SU-DHL-6 (cell line): ENCODE results near the gene SAP130.

ENCODE experiments used
- H2AFZ ChIP-seq: fragments of 200-600 bp; sonication (generic); 2 replicates; pipeline ENCODE4 v1.6.1; 2014; ENCODE audit warnings: low read depth, mild to moderate bottlenecking, moderate library complexity, mixed read lengths, antibody characterized with exemption, low read length; ENCODE audit not compliant: severe bottlenecking
- H3F3A ChIP-seq: fragments of 200-600 bp; shearing (Covaris generic); 2 replicates; pipeline ENCODE4 v1.6.0; 2016; ENCODE audit warnings: antibody characterized with exemption, mild to moderate bottlenecking; ENCODE audit not compliant: insufficient read depth
- H3K27ac ChIP-seq: fragments of 200-600 bp; sonication (generic); 2 replicates; pipeline ENCODE4 v1.5.1; 2016; ENCODE audit warnings: low read depth, mild to moderate bottlenecking, low read length, moderate library complexity, mixed read lengths
- H3K27me3 ChIP-seq: fragments of 200-600 bp; sonication (generic), shearing (Covaris generic); 2 replicates; pipeline ENCODE4 v1.6.0; 2014; ENCODE audit warnings: mild to moderate bottlenecking, low read length
- H3K36me3 ChIP-seq: fragments of 200-600 bp; sonication (generic); 2 replicates; pipeline ENCODE4 v1.6.1; 2014; ENCODE audit warnings: mild to moderate bottlenecking, low read length, mixed read lengths
- H3K4me2 ChIP-seq: fragments of 300-600, 200-600 bp; shearing (Covaris generic), sonication (generic); 2 replicates; pipeline ENCODE4 v1.6.0; 2014; ENCODE audit warnings: low read length, low read depth, mild to moderate bottlenecking; ENCODE audit not compliant: poor library complexity, severe bottlenecking
- H3K4me3 ChIP-seq: fragments of 200-600 bp; sonication (generic); 2 replicates; pipeline ENCODE4 v1.5.1; 2014; ENCODE audit warnings: antibody characterized with exemption, low read length, mild to moderate bottlenecking, mixed read lengths; ENCODE audit not compliant: insufficient read depth, poor library complexity, severe bottlenecking
- H3K79me2 ChIP-seq: fragments of 200-600 bp; sonication (generic); 2 replicates; pipeline ENCODE4 v1.6.1; 2014; ENCODE audit warnings: mild to moderate bottlenecking, low read length, moderate library complexity; ENCODE audit not compliant: insufficient read depth
- H3K9ac ChIP-seq: fragments of 200-600 bp; sonication (generic); 2 replicates; pipeline ENCODE4 v1.7.0; 2014; ENCODE audit warnings: mild to moderate bottlenecking, low read length
- H3K9me2 ChIP-seq: fragments of 200-600 bp; sonication (generic); replicated peaks from 2 replicates; pipeline ENCODE4 v1.6.1; 2014; ENCODE audit warnings: low read length; ENCODE audit not compliant: insufficient read depth
- H3K9me3 ChIP-seq: fragments of 200-600 bp; sonication (generic); 2 replicates; pipeline ENCODE4 v1.6.1; 2014; ENCODE audit warnings: low read length, mixed read lengths; ENCODE audit not compliant: insufficient read depth
- H4K20me1 ChIP-seq: fragments of 200-600 bp; sonication (generic); 2 replicates; pipeline ENCODE4 v1.6.1; 2014; ENCODE audit warnings: low read depth, mild to moderate bottlenecking, antibody characterized with exemption, low read length, moderate library complexity, mixed read lengths
- EZH2phosphoT487 ChIP-seq: fragments of 200-600 bp; sonication (generic), shearing (Covaris generic); conservative IDR thresholded peaks from 2 replicates; pipeline ENCODE4 v1.6.1; 2018; ENCODE audit warnings: mild to moderate bottlenecking, antibody characterized with exemption, low read length, moderate library complexity, mixed read lengths
- TF ChIP-seq, protein P1 (sequence below): fragments of 200-600 bp; sonication (generic); IDR thresholded peaks from one replicate; pipeline ENCODE4 v1.5.1; 2017; ENCODE audit warnings: antibody characterized with exemption, mild to moderate bottlenecking, low read length, moderate library complexity; ENCODE audit not compliant: insufficient read depth, poor library complexity, severe bottlenecking

SAP130 gene

DNA sequence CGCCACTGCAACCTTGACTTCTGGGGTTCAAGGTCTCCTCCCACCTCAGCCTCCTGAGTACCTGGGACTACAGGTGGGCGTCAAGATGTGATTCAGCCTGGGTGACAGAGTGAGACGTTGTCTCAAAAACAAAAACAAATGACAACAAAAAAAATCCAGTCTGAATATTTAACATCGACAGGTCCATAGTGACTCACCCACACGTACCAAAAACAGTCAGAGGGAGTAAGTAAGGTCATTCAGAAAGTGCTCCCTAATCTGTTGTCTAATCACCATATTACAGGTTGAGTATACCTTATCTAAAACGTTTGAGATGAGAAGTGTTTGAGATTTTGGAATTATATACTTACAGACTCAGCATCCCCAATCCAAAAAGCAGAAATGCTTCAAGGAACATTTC, 24.4 kb downstream of the SAP130 start:
- Histone ChIP-seq H3K9me2 (no peaks in the 10 kb centered on the region), H4K20me1 (no peaks in the 10 kb centered on the region), H3K27ac (no peak overlapping the region), H2AFZ (no peak overlapping the region), H3F3A (no peaks in the 10 kb centered on the region), H3K9me3 (no peaks in the 10 kb centered on the region), H3K4me3 (no peak overlapping the region), H3K27me3 (no peaks in the 10 kb centered on the region), H3K79me2 (no peaks in the 10 kb centered on the region), H3K4me2 (no peak overlapping the region), H3K9ac (no peak overlapping the region), H3K36me3 (peaks cover 20% of the 10 kb centered on the region)
- no peak for TF ChIP-seq EZH2phosphoT487
- TF ChIP-seq, protein P1, sequence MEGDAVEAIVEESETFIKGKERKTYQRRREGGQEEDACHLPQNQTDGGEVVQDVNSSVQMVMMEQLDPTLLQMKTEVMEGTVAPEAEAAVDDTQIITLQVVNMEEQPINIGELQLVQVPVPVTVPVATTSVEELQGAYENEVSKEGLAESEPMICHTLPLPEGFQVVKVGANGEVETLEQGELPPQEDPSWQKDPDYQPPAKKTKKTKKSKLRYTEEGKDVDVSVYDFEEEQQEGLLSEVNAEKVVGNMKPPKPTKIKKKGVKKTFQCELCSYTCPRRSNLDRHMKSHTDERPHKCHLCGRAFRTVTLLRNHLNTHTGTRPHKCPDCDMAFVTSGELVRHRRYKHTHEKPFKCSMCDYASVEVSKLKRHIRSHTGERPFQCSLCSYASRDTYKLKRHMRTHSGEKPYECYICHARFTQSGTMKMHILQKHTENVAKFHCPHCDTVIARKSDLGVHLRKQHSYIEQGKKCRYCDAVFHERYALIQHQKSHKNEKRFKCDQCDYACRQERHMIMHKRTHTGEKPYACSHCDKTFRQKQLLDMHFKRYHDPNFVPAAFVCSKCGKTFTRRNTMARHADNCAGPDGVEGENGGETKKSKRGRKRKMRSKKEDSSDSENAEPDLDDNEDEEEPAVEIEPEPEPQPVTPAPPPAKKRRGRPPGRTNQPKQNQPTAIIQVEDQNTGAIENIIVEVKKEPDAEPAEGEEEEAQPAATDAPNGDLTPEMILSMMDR: no peak

DNA sequence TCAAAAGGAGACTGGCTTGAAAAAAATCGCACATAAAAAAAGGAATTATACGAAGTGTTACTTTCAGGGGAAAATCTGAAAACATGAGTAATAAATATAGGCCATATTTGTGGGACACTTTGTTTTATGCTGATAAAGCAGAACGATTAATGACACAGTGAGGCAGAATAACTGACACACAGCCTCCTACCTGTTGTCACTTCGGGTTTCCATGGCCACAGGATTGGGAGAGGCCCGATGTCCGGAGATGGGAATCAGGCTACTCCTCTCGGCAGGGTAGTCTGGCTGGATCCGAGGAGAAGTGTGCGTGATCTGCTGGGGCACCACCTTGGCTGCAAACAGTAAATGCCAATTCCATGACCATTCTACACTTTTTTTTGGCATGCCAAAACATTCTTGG, 31.7 kb downstream of the SAP130 start:
- no peaks in the 10 kb centered on the region for H4K20me1 ChIP-seq
- no peaks in the 10 kb centered on the region for H3F3A ChIP-seq
- H3K27ac ChIP-seq: no peak overlapping the region
- H3K79me2 ChIP-seq: no peaks in the 10 kb centered on the region
- H3K4me2 ChIP-seq: no peak overlapping the region
- H2AFZ ChIP-seq: no peak overlapping the region
- H3K9me3 ChIP-seq: no peaks in the 10 kb centered on the region
- H3K9me2 ChIP-seq: no peaks in the 10 kb centered on the region
- H3K4me3 ChIP-seq: no peak overlapping the region
- no peak overlapping the region for H3K9ac ChIP-seq
- peaks cover 29% of the 10 kb centered on the region for H3K36me3 ChIP-seq
- H3K27me3 ChIP-seq: no peaks in the 10 kb centered on the region
- TF ChIP-seq, protein P1: no peak
- TF ChIP-seq EZH2phosphoT487: no peak

DNA sequence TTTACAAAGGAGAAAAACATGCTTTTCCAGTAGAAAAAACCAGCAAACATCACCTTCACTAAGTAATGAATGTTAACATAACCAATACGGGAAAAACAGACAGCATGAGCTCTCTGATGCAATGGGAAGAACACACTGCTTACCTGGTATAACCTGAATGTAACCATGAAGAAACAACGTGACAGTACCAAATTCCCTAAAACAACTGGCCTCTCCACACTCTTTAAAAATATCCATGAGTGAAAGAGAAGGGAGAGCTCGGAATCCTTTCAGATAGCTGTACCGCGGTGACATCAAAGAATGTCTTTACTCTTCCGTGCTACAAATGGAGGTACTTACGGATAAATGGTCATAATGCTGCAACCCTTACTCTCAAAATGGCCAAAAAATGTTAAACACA, 32.1 kb downstream of the SAP130 start:
- Histone ChIP-seq H3K27me3 (no peaks in the 10 kb centered on the region), H3K9ac (no peak overlapping the region), H3K79me2 (no peaks in the 10 kb centered on the region), H3K36me3 (peaks cover 26% of the 10 kb centered on the region), H3K27ac (no peak overlapping the region), H3K9me3 (no peaks in the 10 kb centered on the region), H3K4me3 (no peak overlapping the region), H3K4me2 (no peak overlapping the region), H3K9me2 (no peaks in the 10 kb centered on the region), H4K20me1 (no peaks in the 10 kb centered on the region), H3F3A (no peaks in the 10 kb centered on the region), H2AFZ (no peak overlapping the region)
- no peak for TF ChIP-seq EZH2phosphoT487
- TF ChIP-seq, protein P1: no peak

DNA sequence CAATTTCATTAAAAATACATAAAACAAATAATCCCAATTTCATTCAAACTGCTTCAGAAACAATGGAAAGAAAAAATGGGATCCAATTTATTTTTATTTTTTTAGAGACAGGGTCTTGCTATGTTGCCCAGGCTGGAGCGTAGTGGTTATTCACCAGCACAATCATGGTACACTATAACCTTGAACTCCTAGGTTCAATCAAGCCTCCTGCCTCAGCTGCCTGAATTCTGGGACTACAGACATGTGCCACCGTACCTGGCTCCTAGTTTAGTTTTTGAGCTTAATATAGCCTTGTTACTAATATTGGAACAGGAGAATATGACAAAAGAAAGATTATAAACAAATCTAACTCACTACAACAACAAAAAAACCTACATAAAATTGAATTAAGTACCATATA, 34.2 kb downstream of the SAP130 start:
- H3K9ac ChIP-seq: no peak overlapping the region
- no peak overlapping the region for H2AFZ ChIP-seq
- no peaks in the 10 kb centered on the region for H3K9me3 ChIP-seq
- no peaks in the 10 kb centered on the region for H3K9me2 ChIP-seq
- H4K20me1 ChIP-seq: no peaks in the 10 kb centered on the region
- H3F3A ChIP-seq: no peaks in the 10 kb centered on the region
- no peak overlapping the region for H3K27ac ChIP-seq
- no peak overlapping the region for H3K4me3 ChIP-seq
- H3K79me2 ChIP-seq: no peaks in the 10 kb centered on the region
- H3K4me2 ChIP-seq: no peak overlapping the region
- no peaks in the 10 kb centered on the region for H3K27me3 ChIP-seq
- TF ChIP-seq, protein P1: no peak
- no peak for TF ChIP-seq EZH2phosphoT487
- H3K36me3 ChIP-seq: peaks cover 29% of the 10 kb centered on the region
